ENCODE results near the gene RCBTB2.

DNA sequence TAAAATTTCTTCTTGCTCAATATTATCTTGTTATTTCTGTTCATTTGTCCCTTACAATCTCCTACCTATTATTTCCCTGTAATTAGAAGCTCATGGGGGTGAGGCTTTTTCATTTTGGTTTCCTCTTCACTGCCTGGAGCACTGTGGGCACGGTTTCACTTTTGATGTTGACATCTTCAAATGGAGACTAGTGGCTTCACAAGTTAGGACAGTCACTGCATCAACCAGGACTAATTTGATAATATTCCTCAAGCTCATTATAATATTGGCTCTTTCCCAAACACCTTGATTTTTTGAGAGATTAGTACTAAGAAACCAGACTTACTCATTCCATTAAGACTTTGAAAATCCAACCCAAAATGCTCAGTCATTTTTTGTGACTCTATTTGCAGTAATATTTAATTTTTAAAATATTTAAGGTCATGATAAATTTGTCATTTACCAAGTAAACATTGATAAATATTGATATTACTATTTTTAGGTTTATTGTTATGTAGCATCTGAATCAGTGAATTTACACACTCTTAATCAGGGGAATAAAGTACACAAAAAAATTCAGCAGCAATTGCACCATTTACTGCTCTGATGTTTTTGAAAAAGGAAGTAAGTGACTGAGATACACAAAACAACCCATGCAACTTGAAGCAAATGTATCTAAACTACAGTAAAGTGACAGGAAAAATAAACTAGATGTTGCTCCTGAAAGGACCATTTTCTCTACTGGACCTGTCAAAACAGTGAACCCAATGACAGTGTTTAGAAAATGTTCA lies 28.8 kb upstream of the RCBTB2 start:
- no peak for TF ChIP-seq POLR2A (IDR thresholded peaks at IDR 0.05; ENCODE audit: low read depth, low read length)
- TF ChIP-seq POLR2AphosphoS5 (IDR thresholded peaks at IDR 0.05; ENCODE audit: insufficient read depth, low read depth, low read length): no peak
- TF ChIP-seq EZH2 (IDR thresholded peaks at IDR 0.05; ENCODE audit: borderline replicate concordance, low read depth, low read length, severe bottlenecking): no peak
- TF ChIP-seq, protein P1, sequence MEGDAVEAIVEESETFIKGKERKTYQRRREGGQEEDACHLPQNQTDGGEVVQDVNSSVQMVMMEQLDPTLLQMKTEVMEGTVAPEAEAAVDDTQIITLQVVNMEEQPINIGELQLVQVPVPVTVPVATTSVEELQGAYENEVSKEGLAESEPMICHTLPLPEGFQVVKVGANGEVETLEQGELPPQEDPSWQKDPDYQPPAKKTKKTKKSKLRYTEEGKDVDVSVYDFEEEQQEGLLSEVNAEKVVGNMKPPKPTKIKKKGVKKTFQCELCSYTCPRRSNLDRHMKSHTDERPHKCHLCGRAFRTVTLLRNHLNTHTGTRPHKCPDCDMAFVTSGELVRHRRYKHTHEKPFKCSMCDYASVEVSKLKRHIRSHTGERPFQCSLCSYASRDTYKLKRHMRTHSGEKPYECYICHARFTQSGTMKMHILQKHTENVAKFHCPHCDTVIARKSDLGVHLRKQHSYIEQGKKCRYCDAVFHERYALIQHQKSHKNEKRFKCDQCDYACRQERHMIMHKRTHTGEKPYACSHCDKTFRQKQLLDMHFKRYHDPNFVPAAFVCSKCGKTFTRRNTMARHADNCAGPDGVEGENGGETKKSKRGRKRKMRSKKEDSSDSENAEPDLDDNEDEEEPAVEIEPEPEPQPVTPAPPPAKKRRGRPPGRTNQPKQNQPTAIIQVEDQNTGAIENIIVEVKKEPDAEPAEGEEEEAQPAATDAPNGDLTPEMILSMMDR (IDR thresholded peaks at IDR 0.05; ENCODE audit: extremely low read depth in 1 of 2, insufficient read depth in 1 of 2, low read depth in 1 of 2, low read length in 2 of 2): no peak
- no peak for TF ChIP-seq JUN (IDR thresholded peaks at IDR 0.05; ENCODE audit: borderline replicate concordance, insufficient read depth, insufficient read length, low read depth)
- TF ChIP-seq FOS (IDR thresholded peaks at IDR 0.05; ENCODE audit: borderline replicate concordance, insufficient read depth, low read length): no peak
- TF ChIP-seq MYC (IDR thresholded peaks at IDR 0.05; ENCODE audit: low read depth, low read length): no peak

Data from endothelial cell of umbilical vein (primary cell).